ENCODE results near the gene CRP.

The CRP gene

GRCh38 chr1:159699653-159700052 lies 14.7 kb downstream of the CRP start:
- H3K4me1 ChIP-seq (ENCODE audit: control insufficient read depth in 1 of 2, insufficient read depth in 1 of 2, low read depth in 1 of 2, low read length in 1 of 2), result peaks cover 0 to 6% of the 10 kb centered on the region in 2 experiments

GRCh38 chr1:159699246-159699645 lies 15.1 kb downstream of the CRP start:
- no peak overlapping the region for H3K27ac ChIP-seq

More at GRCh38 chr1:159699653-159700052, 14.7 kb downstream of the CRP start:
- no peaks in the 10 kb centered on the region for H3K9me3 ChIP-seq
- H3K4me3 ChIP-seq (ENCODE audit: low read depth in 1 of 2, low read length in 1 of 2), result no peak overlapping the region
- H3K27me3 ChIP-seq, result no peaks in the 10 kb centered on the region
- H3K36me3 ChIP-seq, result no peaks in the 10 kb centered on the region
- TF ChIP-seq CTCF (IDR thresholded peaks at IDR 0.05), result no peak
- H3K27ac ChIP-seq, result no peak overlapping the region

GRCh38 chr1:159687511-159687910 lies 26.9 kb downstream of the CRP start:
- no peaks in the 10 kb centered on the region for H3K9me3 ChIP-seq
- H3K36me3 ChIP-seq, result no peaks in the 10 kb centered on the region
- H3K4me3 ChIP-seq (ENCODE audit: low read depth in 1 of 2, low read length in 1 of 2), result no peak overlapping the region
- no peak for TF ChIP-seq CTCF (IDR thresholded peaks at IDR 0.05)
- no peaks in the 10 kb centered on the region for H3K27me3 ChIP-seq
- no peaks in the 10 kb centered on the region for H3K4me1 ChIP-seq (ENCODE audit: control insufficient read depth in 1 of 2, insufficient read depth in 1 of 2, low read depth in 1 of 2, low read length in 1 of 2)
- H3K27ac ChIP-seq, result no peak overlapping the region

More at GRCh38 chr1:159699246-159699645, 15.1 kb downstream of the CRP start:
- no peak overlapping the region for H3K4me3 ChIP-seq (ENCODE audit: low read depth in 1 of 2, low read length in 1 of 2)
- H3K27me3 ChIP-seq, result no peaks in the 10 kb centered on the region
- no peak for TF ChIP-seq CTCF (IDR thresholded peaks at IDR 0.05)
- H3K9me3 ChIP-seq, result no peaks in the 10 kb centered on the region
- peaks cover 0 to 6% of the 10 kb centered on the region in 2 experiments for H3K4me1 ChIP-seq (ENCODE audit: control insufficient read depth in 1 of 2, insufficient read depth in 1 of 2, low read depth in 1 of 2, low read length in 1 of 2)
- H3K36me3 ChIP-seq, result no peaks in the 10 kb centered on the region

GRCh38 chr1:159686599-159687299 lies 27.6 kb downstream of the CRP start:
- TF ChIP-seq CTCF (IDR thresholded peaks at IDR 0.05), result no peak
- Histone ChIP-seq H3K4me3 (ENCODE audit: low read depth in 1 of 2, low read length in 1 of 2) (no peak overlapping the region), H3K36me3 (no peaks in the 10 kb centered on the region), H3K4me1 (ENCODE audit: control insufficient read depth in 1 of 2, insufficient read depth in 1 of 2, low read depth in 1 of 2, low read length in 1 of 2) (no peaks in the 10 kb centered on the region), H3K27me3 (no peaks in the 10 kb centered on the region), H3K9me3 (no peaks in the 10 kb centered on the region), H3K27ac (no peak overlapping the region)

GRCh38 chr1:159678939-159679338 lies 35.5 kb downstream of the CRP start:
- no peaks in the 10 kb centered on the region for H3K36me3 ChIP-seq
- no peak for TF ChIP-seq CTCF (IDR thresholded peaks at IDR 0.05)
- H3K9me3 ChIP-seq, result no peaks in the 10 kb centered on the region
- no peaks in the 10 kb centered on the region for H3K4me1 ChIP-seq (ENCODE audit: control insufficient read depth in 1 of 2, insufficient read depth in 1 of 2, low read depth in 1 of 2, low read length in 1 of 2)
- H3K27ac ChIP-seq, result no peak overlapping the region
- no peak overlapping the region for H3K4me3 ChIP-seq (ENCODE audit: low read depth in 1 of 2, low read length in 1 of 2)
- H3K27me3 ChIP-seq, result no peaks in the 10 kb centered on the region

Measured in neutrophil (primary cell).